HAP-1 (cell line): ENCODE results near the gene TUBB6.
A peak's percentile ranks its signal among the peaks of the same experiment; 100 is the strongest.

Experiments
- DNase-seq, 2 experiments: peaks; one replicate each; pipeline ENCODE4 v3.0.0-alpha.2; 2016 to 2020; ENCODE audit warnings: low spot score in 2 of 2
- H3K27me3 ChIP-seq: fragments of 250-450 bp; sonication (Bioruptor Pico); 2 replicates; pipeline ENCODE4 v1.5.1; 2020; ENCODE audit warnings: low read depth, mild to moderate bottlenecking, moderate library complexity
- H3K36me3 ChIP-seq: fragments of 250-450 bp; sonication (Bioruptor Pico); replicated peaks from 2 replicates; pipeline ENCODE4 v1.5.1; 2020; ENCODE audit warnings: mild to moderate bottlenecking
- H3K4me1 ChIP-seq: fragments of 250-450 bp; sonication (Bioruptor Pico); 2 replicates; pipeline ENCODE4 v1.5.1; 2020; ENCODE audit warnings: mild to moderate bottlenecking
- H3K4me3 ChIP-seq: fragments of 250-450 bp; sonication (Bioruptor Pico); 2 replicates; pipeline ENCODE4 v1.5.1; 2020; ENCODE audit warnings: mild to moderate bottlenecking, moderate library complexity
- H3K9me3 ChIP-seq: fragments of 250-450 bp; sonication (Bioruptor Pico); 2 replicates; pipeline ENCODE4 v1.5.1; 2020; ENCODE audit warnings: mild to moderate bottlenecking, moderate library complexity
- in situ Hi-C: fragments of 300-500 bp; cut with MboI; formaldehyde crosslinking; loops from 3 replicates; pipeline ENCODE4 v1.14.3; 2020; ENCODE audit warnings: low sequenced_read_pairs, inconsistent platforms, mixed read lengths

Gene TUBB6

GRCh38 chr18:12314591-12315305, 6.7 kb downstream of the TUBB6 start:
- DNase-seq: no peak
- no peaks in the 10 kb centered on the region for H3K27me3 ChIP-seq
- in situ Hi-C loops: no loop called here
- H3K4me1 ChIP-seq: peaks cover 1% of the 10 kb centered on the region; the same call in 1 of the 2 replicates
- H3K4me3 ChIP-seq: no peak overlapping the region
- H3K9me3 ChIP-seq: peaks cover 15% of the 10 kb centered on the region
- H3K36me3 ChIP-seq: peaks cover 65% of the 10 kb centered on the region

- in situ Hi-C loops: no loop called here
- H3K4me1 ChIP-seq: no peaks in the 10 kb centered on the region
- no peak overlapping the region for H3K4me3 ChIP-seq
- DNase-seq: no peak
- H3K27me3 ChIP-seq: no peaks in the 10 kb centered on the region
- H3K9me3 ChIP-seq: peaks cover 14% of the 10 kb centered on the region
- peaks cover 60% of the 10 kb centered on the region for H3K36me3 ChIP-seq
Measured at GRCh38 chr18:12315490-12315889, 7.4 kb downstream of the TUBB6 start.

- Histone ChIP-seq H3K4me1 (no peaks in the 10 kb centered on the region), H3K9me3 (peaks cover 11% of the 10 kb centered on the region), H3K36me3 (peaks cover 60% of the 10 kb centered on the region), H3K4me3 (no peak overlapping the region), H3K27me3 (no peaks in the 10 kb centered on the region)
- in situ Hi-C loops: no loop called here
- no peak for DNase-seq
Measured at GRCh38 chr18:12315911-12316310, 7.9 kb downstream of the TUBB6 start.

GRCh38 chr18:12317664-12318333, 9.8 kb downstream of the TUBB6 start:
- no peak for DNase-seq
- Histone ChIP-seq H3K9me3 (no peaks in the 10 kb centered on the region), H3K4me3 (no peak overlapping the region), H3K36me3 (peaks cover 57% of the 10 kb centered on the region), H3K27me3 (no peaks in the 10 kb centered on the region), H3K4me1 (no peaks in the 10 kb centered on the region)
- in situ Hi-C loops: no loop called here

- H3K4me1 ChIP-seq: no peaks in the 10 kb centered on the region
- peaks cover 56% of the 10 kb centered on the region for H3K36me3 ChIP-seq
- no peaks in the 10 kb centered on the region for H3K27me3 ChIP-seq
- no peak for DNase-seq
- no peaks in the 10 kb centered on the region for H3K9me3 ChIP-seq
- no peak overlapping the region for H3K4me3 ChIP-seq
- in situ Hi-C loops: no loop called here
Measured at GRCh38 chr18:12318334-12318697, 10.3 kb downstream of the TUBB6 start.

GRCh38 chr18:12318857-12319256, 10.8 kb downstream of the TUBB6 start:
- Histone ChIP-seq H3K27me3 (no peaks in the 10 kb centered on the region), H3K36me3 (peaks cover 53% of the 10 kb centered on the region), H3K4me1 (no peaks in the 10 kb centered on the region), H3K9me3 (no peaks in the 10 kb centered on the region), H3K4me3 (no peak overlapping the region)
- in situ Hi-C loops: no loop called here
- no peak for DNase-seq

GRCh38 chr18:12321333-12321732, 13.3 kb downstream of the TUBB6 start:
- in situ Hi-C loops: no loop called here
- Histone ChIP-seq H3K9me3 (no peaks in the 10 kb centered on the region), H3K27me3 (no peaks in the 10 kb centered on the region), H3K36me3 (peaks cover 56% of the 10 kb centered on the region), H3K4me3 (no peak overlapping the region), H3K4me1 (no peaks in the 10 kb centered on the region)
- DNase-seq: no peak

- H3K9me3 ChIP-seq: no peaks in the 10 kb centered on the region
- no peaks in the 10 kb centered on the region for H3K27me3 ChIP-seq
- in situ Hi-C loops: no loop called here
- peaks cover 80% of the 10 kb centered on the region for H3K36me3 ChIP-seq
- no peak overlapping the region for H3K4me3 ChIP-seq
- peaks cover 3% of the 10 kb centered on the region; the same call in 1 of the 2 replicates for H3K4me1 ChIP-seq
- DNase-seq: no peak
Measured at GRCh38 chr18:12324991-12325725, 17.1 kb downstream of the TUBB6 start.

- no peak for DNase-seq
- H3K4me1 ChIP-seq: peaks cover 3% of the 10 kb centered on the region; the same call in 1 of the 2 replicates
- peaks cover 75% of the 10 kb centered on the region for H3K36me3 ChIP-seq
- H3K4me3 ChIP-seq: no peak overlapping the region
- H3K27me3 ChIP-seq: no peaks in the 10 kb centered on the region
- H3K9me3 ChIP-seq: no peaks in the 10 kb centered on the region
- in situ Hi-C loops: no loop called here
Measured at GRCh38 chr18:12325726-12326245, 17.7 kb downstream of the TUBB6 start.

GRCh38 chr18:12326711-12327460, 18.8 kb downstream of the TUBB6 start:
- DNase-seq: no peak
- H3K27me3 ChIP-seq: no peaks in the 10 kb centered on the region
- no peak overlapping the region for H3K4me3 ChIP-seq
- no peaks in the 10 kb centered on the region for H3K9me3 ChIP-seq
- in situ Hi-C loops: no loop called here
- peaks cover 68% of the 10 kb centered on the region for H3K36me3 ChIP-seq
- H3K4me1 ChIP-seq: peaks cover 3% of the 10 kb centered on the region; the same call in 1 of the 2 replicates

GRCh38 chr18:12327510-12328178, 19.6 kb downstream of the TUBB6 start:
- H3K9me3 ChIP-seq: no peaks in the 10 kb centered on the region
- H3K36me3 ChIP-seq: peaks cover 64% of the 10 kb centered on the region
- H3K27me3 ChIP-seq: no peaks in the 10 kb centered on the region
- in situ Hi-C loops: no loop called here
- H3K4me1 ChIP-seq: peaks cover 3% of the 10 kb centered on the region; the same call in 1 of the 2 replicates
- no peak overlapping the region for H3K4me3 ChIP-seq
- peak; percentile 59 to 93 for DNase-seq

GRCh38 chr18:12328179-12328823, 20.3 kb downstream of the TUBB6 start:
- Histone ChIP-seq H3K4me3 (no peak overlapping the region), H3K27me3 (no peaks in the 10 kb centered on the region), H3K4me1 (peaks cover 3% of the 10 kb centered on the region; the same call in 1 of the 2 replicates), H3K9me3 (no peaks in the 10 kb centered on the region), H3K36me3 (peaks cover 60% of the 10 kb centered on the region)
- in situ Hi-C loops: no loop called here
- DNase-seq: no peak
